Stimulated activated CD4-positive, alpha-beta T cell treated with anti-CD3 and anti-CD28 coated beads, TNF-alpha, amount 100 ng/mL, for 1 hour (primary cell): ENCODE measurements around the gene CD101.
"Not testable (repeated sequence)": the region's sequence is repeated elsewhere in the genome, so short reads cannot be mapped to it uniquely, and the experiment has no call there.

Source experiments
- DNase-seq, 3 donors: peaks; one replicate each; pipeline ENCODE4 v3.0.0-alpha.2; 2020; ENCODE audit warnings: low read depth in 3 of 3, low spot score in 1 of 3

The CD101 gene, protein sequence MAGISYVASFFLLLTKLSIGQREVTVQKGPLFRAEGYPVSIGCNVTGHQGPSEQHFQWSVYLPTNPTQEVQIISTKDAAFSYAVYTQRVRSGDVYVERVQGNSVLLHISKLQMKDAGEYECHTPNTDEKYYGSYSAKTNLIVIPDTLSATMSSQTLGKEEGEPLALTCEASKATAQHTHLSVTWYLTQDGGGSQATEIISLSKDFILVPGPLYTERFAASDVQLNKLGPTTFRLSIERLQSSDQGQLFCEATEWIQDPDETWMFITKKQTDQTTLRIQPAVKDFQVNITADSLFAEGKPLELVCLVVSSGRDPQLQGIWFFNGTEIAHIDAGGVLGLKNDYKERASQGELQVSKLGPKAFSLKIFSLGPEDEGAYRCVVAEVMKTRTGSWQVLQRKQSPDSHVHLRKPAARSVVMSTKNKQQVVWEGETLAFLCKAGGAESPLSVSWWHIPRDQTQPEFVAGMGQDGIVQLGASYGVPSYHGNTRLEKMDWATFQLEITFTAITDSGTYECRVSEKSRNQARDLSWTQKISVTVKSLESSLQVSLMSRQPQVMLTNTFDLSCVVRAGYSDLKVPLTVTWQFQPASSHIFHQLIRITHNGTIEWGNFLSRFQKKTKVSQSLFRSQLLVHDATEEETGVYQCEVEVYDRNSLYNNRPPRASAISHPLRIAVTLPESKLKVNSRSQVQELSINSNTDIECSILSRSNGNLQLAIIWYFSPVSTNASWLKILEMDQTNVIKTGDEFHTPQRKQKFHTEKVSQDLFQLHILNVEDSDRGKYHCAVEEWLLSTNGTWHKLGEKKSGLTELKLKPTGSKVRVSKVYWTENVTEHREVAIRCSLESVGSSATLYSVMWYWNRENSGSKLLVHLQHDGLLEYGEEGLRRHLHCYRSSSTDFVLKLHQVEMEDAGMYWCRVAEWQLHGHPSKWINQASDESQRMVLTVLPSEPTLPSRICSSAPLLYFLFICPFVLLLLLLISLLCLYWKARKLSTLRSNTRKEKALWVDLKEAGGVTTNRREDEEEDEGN

DNA sequence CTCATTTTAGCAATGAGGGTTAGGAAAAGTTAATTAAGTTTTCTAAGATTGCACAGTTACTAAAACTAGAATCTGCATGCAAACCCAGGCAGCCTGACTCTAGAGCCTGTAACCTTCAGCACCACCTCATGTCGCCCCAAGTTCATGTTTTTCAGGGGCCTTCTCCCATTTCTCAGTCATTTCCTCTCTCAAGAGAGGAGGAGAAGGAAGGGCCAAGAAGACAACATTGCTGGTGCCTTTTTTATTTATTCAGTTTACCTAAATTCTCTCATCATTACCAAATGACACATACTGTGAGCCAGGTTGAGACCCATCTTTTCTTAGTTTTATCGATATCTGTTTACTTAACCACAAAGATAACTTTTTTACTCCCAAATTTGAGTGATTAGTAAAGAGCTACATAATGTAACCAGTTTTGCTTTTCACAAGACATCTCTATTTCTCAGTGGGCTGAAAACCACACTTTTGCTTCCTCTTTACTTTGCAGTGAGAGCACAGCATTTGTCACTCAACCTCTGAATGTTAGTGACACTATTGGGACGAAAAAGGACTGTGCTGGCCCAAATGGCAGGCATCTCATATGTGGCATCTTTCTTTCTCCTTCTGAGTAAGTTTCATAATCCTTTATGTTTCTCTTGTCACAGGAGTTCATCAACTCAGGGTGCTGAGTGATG is at the start of gene CD101:
Gene CD101, plus strand, starts transcription at position 507 of the 674 bp plus-strand sequence. Its CDS starts 58 bp downstream, at position 565.
- DNase-seq = no peak

DNA sequence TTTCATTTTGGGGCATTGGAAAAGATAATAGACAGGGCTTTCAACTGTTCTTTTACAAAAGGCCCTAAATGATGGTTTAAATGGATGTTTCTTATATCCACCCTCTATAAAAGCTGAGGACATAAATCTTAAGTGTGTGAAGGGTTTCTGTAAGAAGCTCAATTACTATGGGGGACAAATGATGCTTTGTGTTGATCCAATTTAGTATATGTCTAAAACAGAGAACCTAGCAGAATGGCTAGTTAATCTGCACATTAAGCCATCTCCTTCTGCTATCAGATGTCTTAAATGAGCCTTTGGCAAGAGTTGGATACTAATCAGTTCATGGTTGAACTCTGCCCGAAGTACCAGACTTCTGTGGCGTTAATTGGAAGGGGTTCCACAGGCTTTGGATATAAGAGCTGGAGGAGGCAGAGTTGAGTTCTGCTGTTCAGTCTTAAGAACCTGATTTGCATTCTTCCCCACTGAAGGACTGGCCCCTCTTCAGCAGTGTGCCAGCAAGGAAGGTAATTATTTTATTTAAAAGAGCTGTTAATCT is 48.8 kb upstream of the CD101 start:
- DNase-seq = no peak

DNA sequence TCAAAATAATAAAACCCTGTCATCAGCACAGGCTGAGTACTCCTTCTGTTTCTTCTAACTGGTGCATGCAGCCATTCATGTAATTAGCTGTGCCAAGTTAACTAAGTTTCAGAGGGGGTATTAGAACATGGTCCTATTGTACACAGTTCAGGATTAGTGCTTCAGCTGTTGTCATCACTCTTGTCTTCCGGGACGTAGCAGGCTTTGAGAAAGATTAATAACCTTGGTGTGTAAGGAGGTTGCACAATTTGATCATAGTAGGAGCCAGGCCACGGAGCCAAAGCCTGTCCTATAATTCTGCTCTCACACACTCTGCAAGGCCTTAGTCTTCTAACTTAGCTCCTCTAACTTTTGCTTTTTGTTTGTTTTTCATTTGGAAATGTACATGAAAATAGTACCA is 47.1 kb upstream of the CD101 start:
- no peak for DNase-seq

DNA sequence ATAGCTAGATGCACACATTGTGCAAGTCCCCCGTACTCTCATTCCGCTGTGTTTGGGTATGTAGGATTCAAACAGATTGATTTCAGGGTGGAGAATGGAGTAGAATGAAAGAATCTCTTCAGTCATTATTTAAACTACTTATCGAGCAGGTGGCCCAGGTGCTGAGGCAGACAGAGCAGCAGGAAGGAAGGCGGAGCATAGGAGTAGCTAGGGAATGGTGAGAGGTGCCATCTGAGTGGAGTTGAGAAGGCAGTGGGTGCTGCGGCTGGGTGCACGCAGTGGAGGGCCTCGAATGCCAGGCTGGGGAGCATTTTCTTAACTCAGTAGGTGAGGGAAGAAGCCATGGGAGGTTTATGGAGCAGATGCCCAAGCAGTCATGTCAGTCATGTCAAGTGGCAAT is 45.2 kb upstream of the CD101 start:
- no peak for DNase-seq

DNA sequence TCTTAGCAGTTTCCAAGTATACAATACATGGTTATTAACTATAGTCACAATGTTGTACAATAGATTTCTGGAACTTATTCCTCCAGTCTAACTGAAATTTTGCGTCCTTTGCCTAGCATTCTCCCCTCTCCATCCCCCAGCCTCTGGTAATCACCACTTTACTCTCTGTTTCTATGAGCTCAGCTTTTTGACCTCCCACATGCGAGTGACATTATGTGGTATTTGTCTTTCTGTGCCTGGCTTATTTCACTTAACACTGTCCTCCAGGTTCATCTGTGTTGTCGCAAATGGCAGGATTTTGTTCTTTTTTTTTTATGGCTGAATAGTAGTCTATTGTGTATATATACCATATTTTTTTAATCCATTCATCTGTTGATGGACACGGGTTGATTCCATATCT is 43.9 kb upstream of the CD101 start:
- no peak for DNase-seq

DNA sequence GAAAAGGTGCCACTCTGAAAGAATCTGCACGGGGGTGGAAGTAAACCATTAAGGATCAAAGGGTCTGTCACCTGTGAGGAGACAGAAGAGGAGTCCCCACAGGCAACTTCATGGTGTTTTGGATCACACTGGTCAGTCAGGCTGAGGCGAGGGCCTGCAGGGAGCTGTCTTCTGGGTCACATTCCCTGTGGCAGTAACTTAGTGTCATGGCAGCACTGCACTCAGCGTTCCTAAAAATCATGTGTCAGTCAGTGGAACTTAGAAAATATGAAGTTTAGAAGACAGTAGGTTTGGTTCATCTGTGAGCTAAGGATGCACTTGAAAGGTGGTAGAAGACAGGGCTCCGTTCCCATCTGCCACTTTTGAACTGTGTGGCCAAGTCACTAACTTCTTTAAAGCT is 43.5 kb upstream of the CD101 start:
- DNase-seq = no peak

DNA sequence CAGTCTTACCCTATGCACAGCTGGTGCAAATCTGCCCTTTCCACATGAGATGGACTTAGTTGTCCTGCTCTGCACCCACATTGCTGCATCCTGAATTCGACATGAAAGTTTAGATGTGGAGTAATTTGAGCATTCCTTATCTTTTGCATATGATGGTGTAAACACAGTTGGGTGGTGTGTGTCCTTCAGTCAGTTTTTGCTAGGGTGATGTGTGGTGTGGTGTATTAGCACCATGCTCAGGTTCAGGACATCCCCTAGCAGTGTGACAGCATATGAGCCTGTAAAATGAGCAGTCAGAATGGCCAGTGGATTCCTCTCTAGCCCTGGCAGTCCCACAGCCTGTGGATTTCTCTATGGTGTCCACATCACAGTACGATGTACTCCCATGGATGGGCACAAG is 42.6 kb upstream of the CD101 start:
- DNase-seq = no peak

DNA sequence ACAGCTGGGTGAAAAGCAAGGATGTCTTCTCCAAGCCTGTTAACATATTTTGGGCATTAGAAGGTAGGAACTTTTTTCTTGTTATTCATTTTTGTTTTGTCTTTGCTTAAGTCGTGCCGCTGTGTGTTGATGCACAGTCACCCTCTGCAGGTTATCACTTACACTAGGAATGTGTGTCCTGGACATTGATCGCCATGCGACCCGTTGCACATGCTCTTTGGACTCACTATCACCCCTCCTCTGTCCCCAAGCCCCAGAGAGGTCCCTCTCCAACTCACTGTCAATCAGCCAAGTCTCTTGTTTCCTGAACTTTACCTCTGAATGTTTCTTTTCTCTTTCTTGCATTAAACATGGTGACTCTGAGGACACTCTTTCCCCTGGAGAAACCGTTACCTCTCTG is 40.0 kb upstream of the CD101 start:
- DNase-seq = no peak

DNA sequence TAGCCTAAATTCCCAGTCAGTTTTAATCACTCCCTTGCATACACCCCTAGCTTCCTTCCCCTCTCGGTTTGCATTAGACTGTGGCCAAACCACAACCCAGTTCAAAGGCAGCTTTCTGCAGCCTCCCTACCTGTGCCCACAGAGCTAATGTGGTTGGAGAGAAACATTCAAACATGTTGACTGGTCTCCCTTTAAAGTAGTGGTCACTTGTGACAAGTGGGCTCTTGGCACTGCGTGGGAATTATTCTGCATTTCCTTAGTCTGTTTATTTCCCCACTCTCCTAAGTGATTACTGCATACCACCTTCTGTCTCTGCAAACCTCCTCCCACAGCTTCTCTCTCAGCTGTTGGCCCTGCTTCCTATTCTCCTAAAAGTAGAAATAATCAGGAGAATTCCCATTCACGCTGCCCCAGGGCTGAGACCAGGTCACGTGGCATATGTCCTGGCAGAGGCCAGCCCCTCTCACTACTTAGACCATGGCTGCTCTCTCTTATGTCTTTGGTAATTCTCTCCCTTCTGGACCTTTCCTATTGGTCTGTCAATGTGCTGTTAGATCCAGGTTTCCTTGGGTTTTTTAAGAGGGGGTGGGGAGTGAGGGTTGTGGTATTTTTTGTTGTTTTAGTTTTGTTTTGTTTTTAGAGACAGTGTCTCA is 38.4 kb upstream of the CD101 start:
- no peak for DNase-seq

DNA sequence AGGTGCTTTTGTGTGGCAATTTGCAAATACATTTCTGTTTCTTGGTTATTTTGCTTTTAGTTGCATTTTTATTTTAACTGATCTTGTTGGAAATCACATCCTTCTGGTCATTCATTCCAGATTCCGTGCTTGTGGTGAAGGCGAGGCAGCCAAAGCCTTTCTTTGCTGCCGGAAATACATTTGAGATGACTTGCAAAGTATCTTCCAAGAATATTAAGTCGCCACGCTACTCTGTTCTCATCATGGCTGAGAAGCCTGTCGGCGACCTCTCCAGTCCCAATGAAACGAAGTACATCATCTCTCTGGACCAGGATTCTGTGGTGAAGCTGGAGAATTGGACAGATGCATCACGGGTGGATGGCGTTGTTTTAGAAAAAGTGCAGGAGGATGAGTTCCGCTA is 34.8 kb upstream of the CD101 start:
- DNase-seq = no peak

DNA sequence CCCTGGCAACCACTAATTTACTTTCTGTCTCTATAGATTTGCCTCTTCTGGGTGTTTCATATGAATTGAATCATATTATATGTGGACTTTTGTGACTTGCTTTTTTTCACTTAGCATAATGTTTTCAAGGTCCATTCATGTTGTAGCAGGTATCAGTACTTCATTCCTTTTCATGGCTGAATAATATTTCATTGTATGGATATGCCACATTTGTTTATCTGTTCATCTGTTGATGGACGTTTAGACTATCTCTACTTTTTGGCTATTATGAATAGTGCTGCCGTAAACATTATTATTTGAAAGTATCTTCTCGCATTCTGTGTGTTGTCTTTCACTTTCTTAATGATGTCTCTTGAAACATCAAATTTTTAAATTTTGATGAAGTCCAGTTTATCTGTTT is 32.8 kb upstream of the CD101 start:
- DNase-seq = no peak

DNA sequence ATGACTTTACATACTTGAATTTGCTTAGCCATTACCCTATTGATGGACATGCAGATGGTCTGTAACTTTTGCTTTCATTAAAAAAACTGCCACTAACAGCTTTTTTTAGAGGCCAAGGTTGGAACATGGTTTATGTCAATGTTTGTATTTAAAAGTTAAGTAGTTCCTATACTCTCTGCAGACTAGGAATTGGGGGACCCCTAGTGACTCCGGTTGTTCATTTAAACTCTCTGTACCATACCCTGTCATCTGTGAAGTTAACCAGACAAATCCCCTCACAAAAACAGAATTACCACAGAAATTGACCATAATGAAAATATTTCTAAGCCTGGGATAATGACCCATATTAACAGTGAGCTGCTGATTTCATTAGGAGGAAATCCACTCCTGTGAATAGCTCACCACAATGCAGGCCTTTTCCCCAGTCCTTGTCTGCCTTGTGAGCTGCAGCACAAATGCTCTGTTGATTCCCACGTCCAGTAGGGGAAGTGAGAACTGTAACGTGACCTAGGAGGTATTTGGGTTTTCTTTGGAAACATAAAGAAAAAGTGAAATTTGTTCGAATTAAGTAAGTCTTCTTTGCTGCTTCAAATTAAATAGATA is 30.2 kb upstream of the CD101 start:
- no peak for DNase-seq

DNA sequence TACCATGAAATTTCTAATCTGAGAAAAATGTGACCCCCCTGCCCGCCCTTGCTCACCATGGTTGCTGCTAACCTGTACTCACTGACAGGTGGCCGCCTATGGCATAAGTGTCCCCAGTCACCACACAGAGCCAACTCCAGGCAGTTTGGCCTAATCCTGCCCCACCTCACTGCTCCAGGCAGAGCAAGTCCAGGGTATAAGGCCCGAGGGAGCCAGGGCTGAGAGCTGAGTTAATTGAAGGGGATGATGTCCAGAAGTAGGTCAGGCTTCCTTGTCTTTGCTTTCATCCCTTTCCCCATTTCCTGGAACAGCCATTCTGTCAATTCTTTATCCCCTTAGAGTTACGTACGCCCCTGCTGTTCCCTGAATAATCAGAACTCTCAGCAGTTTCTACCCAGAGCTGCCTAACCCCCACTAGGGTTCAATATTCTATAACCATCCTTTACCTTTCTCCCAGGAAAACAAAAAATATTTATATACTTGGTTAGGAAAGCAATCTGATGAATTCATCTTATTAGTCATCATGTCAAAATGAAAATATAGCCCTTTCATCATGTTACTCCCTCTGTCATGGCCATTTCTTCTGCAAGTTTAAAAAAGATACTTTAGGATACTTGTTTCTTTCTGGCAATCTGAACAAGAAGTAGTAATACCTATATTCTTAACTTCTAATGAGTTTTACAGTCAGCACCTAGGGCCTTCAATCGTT is 29.4 kb upstream of the CD101 start:
- DNase-seq = no peak

DNA sequence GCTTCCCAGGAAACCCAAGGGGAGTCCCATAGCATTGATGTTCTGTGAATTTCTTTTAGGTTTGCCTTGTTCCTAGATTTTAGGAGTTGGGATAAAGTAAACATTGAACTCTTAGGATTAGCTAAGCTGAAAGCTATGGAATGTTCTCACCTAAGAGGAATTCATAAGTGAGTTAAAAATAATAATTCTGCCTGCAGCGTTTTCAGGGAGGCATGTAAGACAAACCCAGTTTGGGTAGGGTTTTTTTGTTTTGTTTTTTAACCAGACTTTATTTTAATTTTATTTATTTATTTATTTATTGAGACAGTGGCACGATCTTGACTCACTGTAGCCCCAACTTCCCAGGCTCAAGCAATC is 28.9 kb upstream of the CD101 start:
- DNase-seq = no peak

DNA sequence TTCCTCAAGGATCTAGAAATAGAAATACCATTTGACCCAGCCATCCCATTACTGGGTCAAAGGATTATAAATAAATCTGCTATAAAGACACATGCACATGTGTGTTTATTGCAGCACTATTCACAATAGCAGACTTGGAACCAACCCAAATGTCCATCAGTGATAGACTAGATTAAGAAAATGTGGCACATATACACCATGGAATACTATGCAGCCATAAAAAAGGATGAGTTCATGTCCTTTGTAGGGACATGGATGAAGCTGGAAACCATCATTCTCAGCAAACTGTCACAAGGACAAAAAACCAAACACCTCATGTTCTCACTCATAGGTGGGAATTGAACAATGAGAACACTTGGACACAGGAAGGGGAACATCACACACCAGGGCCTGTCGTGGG is 21.3 kb upstream of the CD101 start:
- not testable (repeated sequence) for DNase-seq

DNA sequence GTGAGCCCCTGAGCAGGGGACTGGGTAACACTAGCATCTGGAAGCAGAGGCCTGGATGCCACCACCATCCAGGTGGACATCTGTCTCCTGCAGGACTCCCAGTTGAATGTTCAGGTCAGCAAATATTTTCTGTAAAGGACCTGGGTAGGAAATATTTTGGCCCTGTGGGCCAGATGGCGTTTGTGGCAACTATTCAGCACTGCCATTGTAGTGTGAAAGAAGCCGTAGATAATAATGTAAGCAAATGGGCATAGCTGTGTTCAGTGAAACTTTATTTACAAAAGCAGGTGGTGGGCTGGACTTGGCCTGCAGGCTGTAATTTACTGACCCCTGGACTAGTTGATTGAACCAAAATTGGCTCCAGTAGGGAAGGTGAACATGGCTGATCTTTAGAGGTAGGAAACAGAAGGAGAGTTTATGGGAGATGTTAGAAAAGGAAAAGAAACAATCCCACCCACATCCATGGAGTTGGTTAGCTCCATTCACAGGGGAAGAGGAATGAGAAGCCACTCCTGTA is 20.0 kb upstream of the CD101 start:
- no peak for DNase-seq

DNA sequence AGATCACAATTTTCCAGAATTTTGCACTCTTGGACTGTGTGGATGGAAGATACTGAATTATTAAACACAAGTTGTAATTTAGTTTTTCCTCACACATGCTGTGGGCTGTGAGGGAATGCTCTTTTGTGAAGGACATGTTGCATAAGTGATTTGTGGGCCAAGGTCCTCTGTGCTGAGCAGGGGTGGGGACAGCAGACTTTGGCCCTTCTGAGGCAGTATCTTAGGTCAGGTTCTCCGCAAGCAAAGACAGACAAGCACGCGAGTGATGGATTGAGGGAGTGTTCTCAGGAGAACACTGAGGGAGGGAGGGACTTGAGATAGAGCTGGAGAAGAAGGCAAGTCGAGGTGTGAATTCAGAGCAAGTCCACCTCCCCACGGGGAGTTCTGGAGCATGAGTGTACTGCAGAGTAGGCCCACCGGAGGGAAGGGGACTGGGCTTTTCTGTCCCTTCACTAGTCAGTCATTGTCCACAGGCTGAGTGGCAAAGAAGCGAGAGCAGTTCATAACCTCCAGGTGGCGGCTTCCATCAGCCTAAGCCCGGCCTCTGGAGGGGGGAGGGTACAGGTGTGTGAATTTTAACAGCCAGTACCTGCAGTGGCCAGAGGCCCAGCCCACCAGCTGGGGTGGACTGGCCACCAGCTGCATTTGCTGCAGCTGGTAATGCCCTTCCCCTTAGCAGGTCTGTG is 19.1 kb upstream of the CD101 start:
- DNase-seq = no peak

DNA sequence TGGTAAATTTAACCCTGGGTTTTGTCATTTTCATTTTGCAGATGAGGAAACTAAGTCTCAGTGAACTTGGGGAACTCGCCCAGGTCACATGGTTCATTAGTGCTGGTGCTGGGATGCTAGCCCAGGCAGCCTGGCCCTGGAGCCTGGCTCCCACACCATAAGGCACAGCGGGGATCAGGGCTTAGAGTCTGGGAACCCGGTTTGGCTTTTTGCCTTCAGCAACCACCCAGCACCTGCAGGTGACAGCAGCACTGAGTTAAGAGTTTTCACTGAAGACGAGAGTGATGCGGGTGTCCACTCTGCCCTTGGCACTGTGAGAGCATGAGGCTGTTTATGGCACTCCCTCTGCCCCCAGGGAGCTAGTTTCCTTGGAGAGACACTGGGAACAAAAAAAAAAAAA is 18.4 kb upstream of the CD101 start:
- DNase-seq = no peak

DNA sequence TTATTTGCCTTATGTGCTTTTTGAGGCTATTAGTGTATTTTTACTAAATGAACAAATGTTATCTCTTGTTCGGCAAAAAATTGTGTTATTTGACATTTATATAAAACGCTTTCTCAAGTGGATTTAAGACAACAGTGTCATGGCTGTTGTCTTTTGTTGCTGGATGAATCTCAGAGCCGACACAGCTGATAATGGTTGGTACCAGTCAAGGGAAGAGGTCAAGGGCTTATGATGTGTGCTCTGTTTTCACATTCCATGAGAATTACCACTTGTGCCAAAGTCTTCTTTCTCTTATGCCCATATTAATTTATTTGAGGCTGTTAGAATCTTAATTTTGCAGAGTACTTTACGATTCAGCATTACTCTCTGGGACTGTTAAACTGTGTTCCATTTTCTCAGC is 17.9 kb upstream of the CD101 start:
- DNase-seq = no peak
